GM19463 (cell line): ENCODE data around the gene GRAMD1B.
"Not testable (repeated sequence)": the region's sequence is repeated elsewhere in the genome, so short reads cannot be mapped to it uniquely, and the experiment has no call there.

ENCODE experiments used
- ATAC-seq: cut with Tn5 transposase; IDR thresholded peaks from one replicate; pipeline ENCODE4 v1.9.1; 2021; ENCODE audit warnings: mild to moderate bottlenecking, moderate library complexity; ENCODE audit not compliant: unreplicated experiment

The GRAMD1B gene

DNA sequence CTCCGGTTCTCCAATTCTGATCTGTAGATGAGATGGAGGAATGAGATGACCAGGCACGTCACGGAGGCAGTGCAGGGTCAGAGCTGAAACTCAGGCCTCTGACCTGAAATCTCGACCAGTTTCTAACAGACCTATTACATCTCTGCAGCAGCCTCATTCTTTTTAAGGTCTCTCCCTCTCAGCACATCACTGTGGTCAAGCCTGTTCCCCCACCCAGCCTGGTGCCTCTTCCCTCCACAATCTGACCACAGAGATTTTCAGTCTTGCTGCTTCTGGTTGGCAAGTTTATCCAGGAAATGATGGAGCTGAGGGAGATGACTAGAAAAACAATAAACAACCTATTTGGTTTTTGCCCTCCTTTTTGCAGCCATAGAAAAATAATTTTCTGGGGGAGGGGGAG lies 9.5 kb downstream of the GRAMD1B start:
- ATAC-seq = no peak

DNA sequence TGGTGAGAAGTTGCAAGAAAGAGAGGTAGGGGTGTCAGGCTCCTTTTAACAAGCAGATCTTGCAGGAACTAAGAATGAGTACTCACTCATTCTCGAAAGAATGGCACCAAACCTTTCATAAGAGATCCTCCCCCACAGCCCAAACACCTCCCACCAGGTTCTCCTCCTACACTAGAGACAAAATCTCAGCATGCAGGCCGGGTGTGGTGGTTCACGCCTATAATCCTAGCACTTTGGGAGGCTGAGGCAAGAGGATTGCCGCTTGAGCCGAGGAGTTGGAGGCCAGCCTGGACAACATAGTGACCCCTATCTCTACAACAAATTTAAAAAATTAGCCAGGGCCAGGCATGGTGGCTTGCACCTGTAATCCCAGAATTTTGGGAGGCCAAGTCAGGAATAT lies 11.1 kb downstream of the GRAMD1B start:
- no peak for ATAC-seq

DNA sequence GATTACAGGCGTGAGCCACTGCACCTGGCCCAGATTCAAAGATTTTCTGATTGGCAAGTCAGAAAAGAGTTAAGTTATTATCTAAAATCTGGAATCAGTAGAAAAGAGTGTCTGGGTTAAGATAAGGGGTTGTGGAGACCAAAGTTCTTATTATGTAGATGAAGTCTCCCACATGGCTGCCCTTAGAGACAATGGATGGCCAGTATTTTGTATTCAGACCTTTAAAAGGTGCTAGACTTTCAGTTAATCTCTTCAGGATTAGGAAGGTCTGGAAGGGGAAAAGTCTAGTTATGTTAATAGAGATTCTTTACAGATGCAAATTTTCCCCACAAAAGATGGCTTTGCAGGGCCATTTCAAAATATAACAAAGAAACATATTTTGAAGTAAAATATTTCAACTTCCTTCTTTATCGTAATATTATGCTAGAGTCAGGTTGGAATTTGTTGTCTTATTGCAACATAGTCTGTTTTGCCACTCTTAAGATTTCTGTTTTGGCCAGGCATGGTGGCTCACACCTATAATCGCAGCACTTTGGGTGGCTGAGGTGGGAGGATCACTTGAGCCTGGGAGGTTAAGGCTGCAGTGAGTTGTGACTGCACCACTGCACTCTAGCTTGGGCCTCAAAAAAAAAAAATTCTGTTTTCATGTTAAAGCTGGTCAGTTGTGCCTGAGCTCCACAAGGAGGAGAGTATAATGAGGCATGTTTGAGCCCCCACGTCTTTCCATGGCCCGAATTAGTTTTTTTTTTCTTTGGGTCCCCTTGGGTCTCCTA lies 14.0 kb downstream of the GRAMD1B start:
- ATAC-seq = no peak

DNA sequence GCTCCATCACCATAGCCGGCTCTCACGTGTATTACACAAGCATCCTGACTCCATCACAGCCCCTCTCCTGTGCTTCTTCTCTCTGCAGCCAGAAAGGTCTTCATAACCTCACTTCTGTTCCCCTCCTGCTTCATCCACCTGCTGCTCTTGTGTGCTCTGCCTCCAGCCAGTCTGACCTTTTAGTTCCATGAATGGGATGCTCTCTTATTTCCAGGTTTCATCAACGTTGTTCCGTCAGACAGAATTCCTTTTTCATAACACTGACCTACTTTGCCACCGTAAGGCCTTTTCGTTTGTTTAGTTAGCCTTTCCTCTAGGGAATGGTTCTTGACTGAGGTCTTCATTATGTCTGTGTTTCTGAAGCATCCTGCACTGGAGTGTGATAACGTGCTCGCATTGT lies 18.8 kb downstream of the GRAMD1B start:
- ATAC-seq = no peak

DNA sequence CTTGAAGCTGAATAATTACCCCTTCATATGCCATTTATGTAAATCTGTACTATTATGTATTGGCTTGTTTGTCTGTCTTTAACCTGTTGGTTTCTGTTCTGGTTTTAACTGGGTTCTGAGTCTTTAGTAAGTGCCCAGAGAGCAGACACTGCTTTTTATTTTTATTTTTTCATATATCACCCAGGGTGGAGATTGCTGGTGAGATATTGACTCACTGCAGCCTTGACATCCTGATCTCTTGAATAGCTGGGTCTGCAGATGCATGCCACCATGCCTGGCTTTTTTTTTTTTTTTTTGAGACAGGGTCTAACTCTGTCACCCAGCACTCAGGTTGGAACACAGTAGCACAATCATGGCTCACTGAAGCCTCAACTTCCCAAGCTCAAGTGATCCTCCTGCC lies 19.4 kb downstream of the GRAMD1B start:
- no peak for ATAC-seq

DNA sequence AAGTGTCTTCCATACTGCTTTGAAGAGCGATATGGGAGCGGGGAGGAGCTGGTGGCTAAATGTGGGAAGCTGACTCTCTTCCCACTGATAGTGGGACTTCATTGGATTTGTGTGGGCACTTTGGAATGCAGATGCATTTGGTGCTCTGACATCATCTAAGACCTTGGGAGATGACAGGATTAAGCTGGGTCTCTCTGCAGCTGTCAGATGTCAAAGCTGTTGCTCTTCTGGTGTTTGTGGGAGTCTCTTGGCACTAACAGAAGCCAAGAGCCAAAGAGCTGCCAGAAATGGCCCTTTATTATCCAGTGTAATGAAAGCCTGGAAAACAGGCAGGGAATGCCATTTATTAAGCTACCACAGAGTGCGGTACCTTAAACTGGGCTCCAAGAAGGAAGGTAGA lies 20.6 kb downstream of the GRAMD1B start:
- no peak for ATAC-seq

DNA sequence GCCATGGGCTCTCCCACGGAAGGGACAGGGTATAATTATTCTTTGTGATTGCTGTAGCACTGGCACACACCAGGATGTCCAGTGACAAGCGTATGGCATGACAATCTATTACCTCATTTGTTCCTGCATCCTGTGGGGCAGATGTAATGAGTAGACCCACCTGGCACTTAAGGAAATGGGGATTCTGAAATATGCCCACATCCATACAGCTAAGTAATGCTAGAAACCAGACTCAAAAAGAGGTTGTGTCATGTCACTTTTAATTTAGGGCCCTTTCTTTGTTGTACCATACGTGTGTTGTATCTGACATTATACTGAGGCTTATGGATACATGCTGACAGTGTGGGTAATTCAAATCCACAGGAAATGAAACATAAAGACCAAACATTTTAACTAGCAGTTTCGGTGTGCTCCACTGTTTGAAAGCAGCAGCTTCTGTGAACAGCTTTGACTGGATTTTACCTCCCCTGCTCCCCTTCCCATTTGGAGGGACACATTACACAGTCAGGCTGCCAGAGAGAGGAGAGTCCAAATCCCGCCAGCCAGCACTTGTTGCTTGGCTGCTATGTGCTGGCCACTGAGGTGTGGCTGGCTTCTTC lies 21.2 kb downstream of the GRAMD1B start:
- ATAC-seq = no peak

DNA sequence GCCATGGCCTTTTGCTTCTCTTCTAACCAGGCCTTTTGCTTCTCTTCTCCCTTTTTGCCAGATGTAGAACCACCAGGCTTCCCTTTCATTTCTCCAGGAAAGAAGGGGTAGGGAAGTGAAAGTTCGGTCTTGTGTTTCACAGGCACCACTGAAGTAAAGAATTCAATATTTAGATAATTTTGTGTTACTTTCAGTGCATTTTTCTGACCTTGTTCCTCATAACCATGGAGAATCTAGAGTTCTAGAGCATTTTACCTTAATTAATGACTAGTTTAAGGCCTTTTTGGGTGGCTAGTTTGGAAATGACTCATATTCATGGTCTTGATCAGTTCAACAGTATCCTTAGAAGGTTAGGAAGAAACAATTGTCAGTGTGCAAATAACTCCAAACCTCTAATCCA lies 22.7 kb downstream of the GRAMD1B start:
- no peak for ATAC-seq

DNA sequence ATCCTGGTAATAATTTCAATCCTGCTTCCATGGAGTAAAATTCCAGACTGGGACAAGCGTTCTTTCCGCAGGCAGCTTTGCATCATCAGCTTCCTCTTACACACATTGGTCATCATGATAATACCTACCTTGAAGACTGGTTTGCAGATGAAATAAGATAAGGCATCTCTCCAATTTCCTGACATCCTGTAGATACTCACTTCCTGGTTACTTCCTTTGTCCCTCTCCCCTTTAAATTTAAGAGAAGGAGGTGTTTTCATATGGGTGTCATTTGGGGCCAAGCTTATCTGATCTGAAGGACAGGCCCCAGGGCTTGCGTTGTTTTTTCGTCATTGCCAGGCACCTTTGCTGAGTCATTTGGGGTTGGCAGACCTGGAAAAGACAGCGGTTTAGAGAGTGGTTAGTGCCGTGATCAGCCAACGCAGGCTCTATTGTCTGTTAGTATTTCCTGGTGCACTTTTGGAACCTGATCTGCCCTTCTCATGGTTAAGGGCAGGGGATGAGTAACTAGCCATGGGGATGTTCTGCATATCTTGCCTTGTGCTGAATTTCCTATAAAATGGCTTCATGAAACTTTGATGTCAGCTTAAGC lies 24.1 kb downstream of the GRAMD1B start:
- ATAC-seq = no peak

DNA sequence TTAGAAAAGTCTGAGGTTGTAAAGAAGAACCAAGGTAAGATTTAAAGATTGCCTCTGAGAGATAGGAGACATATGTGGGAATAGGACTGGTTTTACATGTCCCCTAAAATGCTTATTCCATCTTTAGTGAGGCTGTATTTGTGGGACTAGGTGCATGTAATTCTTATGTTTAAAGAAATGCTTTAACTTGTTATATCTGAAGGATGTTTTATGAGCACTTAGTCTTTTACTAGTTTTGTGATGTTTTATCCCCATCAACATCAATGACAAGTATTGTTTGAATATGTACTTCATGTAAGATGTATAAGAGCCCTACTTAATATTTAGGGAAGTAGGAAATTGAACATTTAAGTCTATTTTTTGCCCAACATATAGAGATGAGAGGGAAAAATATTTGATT lies 24.7 kb downstream of the GRAMD1B start:
- no peak for ATAC-seq

DNA sequence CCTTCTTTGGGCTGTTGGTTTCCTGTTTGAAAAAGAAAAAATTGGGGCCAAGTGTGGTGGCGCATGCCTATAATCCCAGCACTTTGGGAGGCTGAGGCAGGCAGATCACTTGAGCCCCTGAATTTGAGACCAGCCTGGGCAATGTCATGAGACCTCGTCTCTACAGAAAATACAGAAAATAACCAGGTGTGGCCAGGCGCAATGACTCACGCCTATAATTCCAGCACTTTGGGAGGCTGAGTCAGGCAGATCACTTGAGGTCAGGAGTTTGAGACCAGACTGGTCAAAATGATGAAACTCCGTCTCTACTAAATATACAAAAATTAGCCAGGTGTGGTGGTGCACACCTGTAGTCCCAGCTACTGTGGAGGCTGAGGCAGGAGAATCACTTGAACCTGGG lies 26.4 kb downstream of the GRAMD1B start:
- ATAC-seq = not testable (repeated sequence)

DNA sequence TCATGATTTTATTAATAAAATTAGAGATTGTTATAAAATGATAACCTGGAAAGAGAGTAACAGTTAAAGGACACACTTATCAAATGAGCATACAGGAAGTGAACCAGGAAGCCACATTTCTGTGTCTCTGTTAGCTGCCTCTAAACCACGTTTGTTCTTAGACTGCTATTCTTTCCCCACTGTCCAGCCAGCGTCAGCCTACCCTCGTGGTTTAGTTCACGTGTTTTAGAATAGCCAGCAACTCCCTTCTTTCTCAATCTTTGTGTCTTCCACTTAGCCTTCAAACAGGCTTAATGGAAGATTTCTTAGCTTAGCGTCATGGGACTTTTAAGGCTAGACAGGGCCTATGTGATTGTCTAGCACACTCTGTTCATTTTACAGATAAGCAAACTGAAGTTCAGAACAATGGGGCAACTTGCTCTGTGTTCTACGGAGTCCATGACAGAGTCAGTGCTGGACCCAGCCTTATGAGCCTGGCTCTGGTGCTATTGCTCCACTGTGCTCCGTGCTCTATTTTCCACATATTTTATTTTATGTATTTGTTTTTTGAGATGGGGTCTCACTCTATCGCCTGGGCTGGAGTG lies 27.2 kb downstream of the GRAMD1B start:
- ATAC-seq = no peak

DNA sequence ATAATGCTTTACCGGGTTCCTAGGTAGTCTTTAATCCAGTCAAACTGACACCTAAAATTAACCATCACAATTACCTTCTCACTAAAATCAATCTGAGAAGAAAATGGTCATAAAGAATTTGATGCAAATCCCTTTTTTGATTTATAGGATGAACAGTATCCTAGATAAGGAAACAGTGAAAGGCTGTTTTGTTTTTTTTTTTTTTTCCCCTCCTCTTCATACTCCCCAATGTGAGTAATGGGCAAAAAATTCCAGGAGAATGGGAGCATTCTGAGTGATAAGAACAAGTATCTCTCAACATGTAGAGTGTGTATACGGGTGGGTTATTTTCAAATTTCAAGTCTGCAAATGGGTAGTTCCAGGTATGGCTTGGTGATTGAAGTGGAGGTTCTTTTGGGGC lies 28.4 kb downstream of the GRAMD1B start:
- no peak for ATAC-seq

DNA sequence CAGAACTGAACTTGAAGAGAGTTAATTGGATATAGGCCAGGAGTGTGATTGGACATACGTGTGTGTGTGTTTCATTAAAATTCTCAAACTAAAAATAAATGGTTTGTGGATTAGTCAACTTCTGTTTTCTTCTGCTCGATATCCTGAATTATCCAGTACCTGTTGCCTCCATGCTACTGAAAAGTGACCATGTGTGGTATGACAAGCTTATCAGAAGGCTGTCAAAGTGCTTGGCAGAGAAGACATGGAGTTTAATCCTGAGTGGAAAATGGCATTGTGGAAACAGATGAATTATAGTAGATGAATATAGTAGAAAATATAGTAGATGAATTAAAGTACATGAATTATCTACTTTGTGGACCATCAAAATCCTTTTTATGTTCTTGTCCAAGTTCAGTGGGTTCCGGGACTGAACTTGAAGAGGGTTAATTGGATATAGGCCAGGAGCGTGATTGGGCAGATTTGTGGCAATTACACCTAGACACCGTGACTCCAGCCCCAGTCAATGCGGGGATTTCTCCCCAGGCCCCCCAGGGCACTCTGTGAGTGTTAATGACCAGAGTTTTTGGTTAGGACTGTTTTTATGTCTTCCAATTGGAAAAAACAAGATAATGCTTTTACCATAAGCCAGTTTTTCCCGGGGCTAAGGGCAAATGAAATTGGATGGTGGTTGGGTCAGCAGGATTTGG lies 30.1 kb downstream of the GRAMD1B start:
- no peak for ATAC-seq

DNA sequence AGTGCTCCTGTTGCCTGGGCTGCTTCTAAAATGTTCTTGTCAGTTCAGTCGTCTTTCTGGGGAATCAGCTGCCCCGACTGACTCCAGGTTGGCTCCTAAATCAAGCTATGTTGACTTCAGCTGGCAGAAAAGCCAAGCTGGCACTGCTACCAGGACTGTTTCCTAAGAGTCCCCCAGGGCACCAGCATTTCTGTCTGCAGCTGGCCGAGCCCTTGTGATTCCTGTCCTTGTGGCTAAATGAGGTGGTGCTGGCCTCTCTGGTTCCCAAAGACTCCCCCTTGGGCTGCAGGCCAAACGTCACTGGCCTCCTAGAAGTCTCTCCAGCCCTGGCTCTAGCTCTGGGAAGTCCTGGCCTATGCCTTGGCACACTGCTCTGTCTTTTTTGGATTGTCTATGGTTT lies 31.1 kb downstream of the GRAMD1B start:
- no peak for ATAC-seq

DNA sequence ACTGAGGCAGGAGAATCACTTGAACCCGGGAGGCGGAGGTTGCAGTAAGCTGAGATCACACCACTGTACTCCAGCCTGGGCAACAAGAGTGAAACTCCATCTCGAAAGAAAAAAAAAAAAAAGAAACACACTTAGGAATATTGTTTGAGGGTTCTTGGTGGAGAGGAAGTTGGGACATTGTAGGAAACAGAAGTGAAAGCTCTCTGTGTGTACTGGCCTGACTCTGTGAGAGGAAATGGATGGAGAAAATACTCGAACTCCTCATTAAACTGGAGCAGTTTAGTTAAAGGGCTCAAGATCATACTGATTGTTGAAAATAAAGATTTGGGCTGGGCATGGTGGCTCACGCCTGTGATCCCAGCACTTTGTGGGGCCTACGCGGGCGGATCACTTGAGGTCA lies 35.6 kb downstream of the GRAMD1B start:
- ATAC-seq = not testable (repeated sequence)

DNA sequence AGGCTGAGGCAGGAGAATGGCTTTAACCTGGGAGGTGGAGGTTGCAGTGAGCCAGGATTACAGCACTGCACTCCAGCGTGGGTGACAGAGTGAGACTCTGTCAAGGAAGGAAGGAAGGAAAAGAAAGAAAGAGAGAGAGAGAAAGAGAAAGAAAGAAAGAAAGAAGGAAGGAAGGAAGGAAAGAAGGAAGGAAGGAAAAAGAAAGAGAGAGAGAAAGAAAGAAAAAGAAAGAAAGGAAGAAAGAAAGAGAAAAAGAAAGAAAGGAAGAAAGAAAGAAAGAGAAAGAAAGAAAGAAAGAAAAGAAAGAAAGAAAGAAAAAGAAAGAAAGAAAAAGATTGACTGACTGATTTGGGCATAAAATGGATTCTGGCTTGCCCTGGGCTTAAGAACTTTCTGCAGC lies 36.1 kb downstream of the GRAMD1B start:
- ATAC-seq = not testable (repeated sequence)

DNA sequence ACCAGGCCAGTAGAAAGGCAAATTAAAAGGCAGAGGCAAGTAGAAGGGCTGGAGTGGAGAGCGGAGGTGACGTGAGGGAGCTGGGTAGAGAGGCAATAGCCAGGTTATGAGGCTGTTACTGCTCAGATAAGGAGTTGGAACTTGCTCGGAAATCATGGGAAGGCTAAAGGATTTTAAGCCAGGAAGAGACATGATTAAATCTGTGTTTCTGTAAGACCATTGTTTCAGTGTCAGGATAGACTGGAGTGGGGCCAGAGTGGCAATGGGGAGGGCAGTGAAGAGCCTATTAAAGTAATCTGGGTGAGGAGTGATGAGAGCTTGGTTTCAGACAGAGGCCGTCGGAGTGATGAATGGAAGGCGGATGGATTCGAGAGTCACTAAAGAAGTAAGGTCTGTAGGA lies 39.0 kb downstream of the GRAMD1B start:
- ATAC-seq = no peak

DNA sequence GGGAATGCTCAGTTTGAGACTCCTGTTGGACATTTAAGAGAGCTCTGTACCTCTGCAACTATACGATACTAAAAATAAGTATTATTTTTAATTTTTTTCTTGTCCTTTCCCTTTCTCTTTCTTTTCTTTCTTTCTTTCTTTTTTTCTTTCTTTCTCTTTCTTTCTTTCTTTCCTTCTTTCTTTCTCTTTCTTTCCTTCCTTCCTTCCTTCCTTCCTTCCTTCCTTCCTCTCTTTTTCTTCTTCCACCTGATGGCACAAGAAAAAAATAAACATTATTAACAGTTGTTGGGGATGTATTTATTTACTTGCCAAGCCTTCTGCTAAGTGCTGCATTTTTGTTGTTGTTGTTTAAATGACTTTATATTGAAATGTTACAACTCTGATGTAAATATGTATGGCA lies 39.5 kb downstream of the GRAMD1B start:
- ATAC-seq = no peak

DNA sequence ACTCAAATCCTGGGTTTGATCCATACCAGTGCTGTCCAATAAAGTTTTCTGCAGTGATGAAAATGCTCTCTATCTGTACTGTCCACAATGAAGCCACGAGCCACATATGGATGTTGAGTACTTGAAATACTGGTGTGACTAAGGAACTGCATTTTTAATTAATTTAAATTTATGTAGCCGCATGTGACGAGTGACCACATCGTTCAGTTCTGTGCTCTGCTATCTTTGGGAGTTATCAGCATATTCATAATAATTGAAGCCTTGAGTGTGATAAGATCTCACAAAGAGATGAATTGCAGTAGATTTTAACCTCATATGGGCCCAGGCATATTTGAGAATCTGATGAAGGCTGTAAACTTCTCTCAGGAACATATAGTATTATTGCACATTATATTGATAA lies 40.8 kb downstream of the GRAMD1B start:
- no peak for ATAC-seq

DNA sequence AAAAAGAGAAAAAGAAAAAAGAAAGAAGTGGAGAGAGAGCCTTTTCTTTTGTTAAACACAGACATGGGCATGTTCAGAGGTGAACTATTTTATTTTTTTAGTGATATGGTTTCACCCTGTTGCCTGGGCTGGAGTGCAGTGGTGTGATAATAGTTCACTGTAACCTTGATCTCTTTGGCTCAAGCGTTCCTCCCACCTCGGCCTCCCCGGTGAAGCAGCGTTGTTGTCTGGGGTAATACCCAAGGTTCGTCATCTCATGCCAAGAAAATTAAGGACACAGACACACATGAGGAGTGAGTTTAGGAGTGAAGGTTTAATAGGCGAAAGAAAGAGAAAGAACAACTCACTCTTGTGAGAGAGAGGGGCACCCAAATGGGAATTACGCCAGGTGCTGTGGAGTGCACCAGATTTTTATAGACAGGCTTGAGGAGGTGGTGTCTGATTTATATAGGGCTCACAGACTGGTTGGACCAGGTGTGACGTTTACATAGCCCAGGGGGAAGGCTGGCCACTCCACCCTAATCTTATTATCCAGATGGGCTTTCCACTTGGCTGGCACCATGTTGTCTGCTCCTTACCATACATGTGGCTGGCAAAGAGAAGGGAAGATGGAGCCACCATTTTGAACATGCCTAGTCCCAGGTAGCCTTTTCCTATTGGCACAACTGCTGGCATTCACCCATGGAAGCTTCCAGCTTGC lies 42.3 kb downstream of the GRAMD1B start:
- no peak for ATAC-seq
